Measurements from ENCODE around the gene ZNF57. TPM values are rescaled to one million over a fixed set of nuclear protein-coding genes. Genes with fewer than 3 reads are reported as not detected.
A peak's percentile ranks its signal among the peaks of the same experiment; 100 is the strongest.

The ZNF57 gene
- total and polyA plus RNA-seq, 2 of the 13 experiments (the other 11 are each of a cell fraction or from before 2014, with no cell fraction given) = 6.6 to 17.5 TPM

- TF ChIP-seq ARID4A (CRISPR knock-in tag; IDR thresholded peaks at IDR 0.05; ENCODE audit: borderline replicate concordance) = peak; percentile 49; the same call in 1 of the 2 replicates
- TF ChIP-seq THAP7 (CRISPR knock-in tag; IDR thresholded peaks at IDR 0.05) = no peak
- TF ChIP-seq ZNF788 (CRISPR knock-in tag; IDR thresholded peaks at IDR 0.05; ENCODE audit: borderline replicate concordance) = no peak
- no peak for TF ChIP-seq MATR3 (CRISPR knock-in tag; IDR thresholded peaks at IDR 0.05)
- TF ChIP-seq ZNF512B (CRISPR knock-in tag; IDR thresholded peaks at IDR 0.05; ENCODE audit: borderline replicate concordance) = no peak
- TF ChIP-seq ZNF367 (CRISPR knock-in tag; IDR thresholded peaks at IDR 0.05; ENCODE audit: borderline replicate concordance) = no peak
- peak; percentile 23; the same call in 1 of the 2 replicates for TF ChIP-seq NFIC (IDR thresholded peaks at IDR 0.05; ENCODE audit: low read length)
- no peak for TF ChIP-seq KLF6 (CRISPR knock-in tag; IDR thresholded peaks at IDR 0.05)
- TF ChIP-seq FOXC1 (CRISPR knock-in tag; IDR thresholded peaks at IDR 0.05; ENCODE audit: borderline replicate concordance) = 0 out of 2 replicates have a peak, but pooled peaks have one; percentile 47
- no peak for TF ChIP-seq ZNF18 (CRISPR knock-in tag; IDR thresholded peaks at IDR 0.05; ENCODE audit: insufficient replicate concordance)
- no peak for TF ChIP-seq ZFP36L1 (CRISPR knock-in tag; IDR thresholded peaks at IDR 0.05)
- no peak for TF ChIP-seq PLRG1 (conservative IDR thresholded peaks at IDR 0.05)
- no peak for TF ChIP-seq ZXDC (CRISPR knock-in tag; IDR thresholded peaks at IDR 0.05)
- no peak for TF ChIP-seq ELF4 (CRISPR knock-in tag; IDR thresholded peaks at IDR 0.05; ENCODE audit: borderline replicate concordance)
- TF ChIP-seq ZNF547 (CRISPR knock-in tag; IDR thresholded peaks at IDR 0.05) = no peak
- peak; percentile 72 for TF ChIP-seq SIN3A (IDR thresholded peaks at IDR 0.05; ENCODE audit: borderline replicate concordance, low read depth, low read length)
These were observed 42.4 kb downstream of the ZNF57 start (continued) for GRCh38 chr19:2942928-2943640.
